GM18867 (cell line): ENCODE results near the gene TOLLIP.

ENCODE experiments used
- ATAC-seq: cut with Tn5 transposase; IDR thresholded peaks from one replicate; pipeline ENCODE4 v1.9.1; 2021; ENCODE audit warnings: mild to moderate bottlenecking, moderate library complexity; ENCODE audit not compliant: unreplicated experiment

TOLLIP gene

GRCh38 chr11:1300121-1300520 is 9.3 kb downstream of the TOLLIP start:
- ATAC-seq, result no peak

GRCh38 chr11:1299621-1300020 is 9.8 kb downstream of the TOLLIP start:
- no peak for ATAC-seq

- no peak for ATAC-seq
Observed at GRCh38 chr11:1298695-1299492, 10.5 kb downstream of the TOLLIP start.

- ATAC-seq, result no peak
Observed at GRCh38 chr11:1297576-1298473, 11.6 kb downstream of the TOLLIP start.

GRCh38 chr11:1297011-1297575 is 12.3 kb downstream of the TOLLIP start:
- ATAC-seq, result no peak

GRCh38 chr11:1296287-1296686 is 13.1 kb downstream of the TOLLIP start:
- ATAC-seq, result no peak

GRCh38 chr11:1295591-1295990 is 13.8 kb downstream of the TOLLIP start:
- ATAC-seq, result no peak

GRCh38 chr11:1295086-1295485 is 14.3 kb downstream of the TOLLIP start:
- no peak for ATAC-seq

- no peak for ATAC-seq
Observed at GRCh38 chr11:1293619-1294015, 15.8 kb downstream of the TOLLIP start.

GRCh38 chr11:1292644-1293618 is 16.5 kb downstream of the TOLLIP start:
- no peak for ATAC-seq

GRCh38 chr11:1292018-1292643 is 17.3 kb downstream of the TOLLIP start:
- ATAC-seq, result no peak

- no peak for ATAC-seq
Observed at GRCh38 chr11:1291295-1292017, 18.0 kb downstream of the TOLLIP start.

- no peak for ATAC-seq
Observed at GRCh38 chr11:1290052-1291040, 19.1 kb downstream of the TOLLIP start.

- ATAC-seq, result no peak
Observed at GRCh38 chr11:1289211-1289935, 20.1 kb downstream of the TOLLIP start.

- ATAC-seq, result no peak
Observed at GRCh38 chr11:1288426-1289151, 20.8 kb downstream of the TOLLIP start.

- no peak for ATAC-seq
Observed at GRCh38 chr11:1287928-1288327, 21.5 kb downstream of the TOLLIP start.

- ATAC-seq, result no peak
Observed at GRCh38 chr11:1285876-1286275, 23.6 kb downstream of the TOLLIP start.
